Measurements from ENCODE around the gene ZNF473.
"Not testable (repeated sequence)": the region's sequence is repeated elsewhere in the genome, so short reads cannot be mapped to it uniquely, and the experiment has no call there.

The ZNF473 gene

GRCh38 chr19:50047671-50048070, 21.9 kb downstream of the ZNF473 start:
- DNase-seq = no peak

DNA sequence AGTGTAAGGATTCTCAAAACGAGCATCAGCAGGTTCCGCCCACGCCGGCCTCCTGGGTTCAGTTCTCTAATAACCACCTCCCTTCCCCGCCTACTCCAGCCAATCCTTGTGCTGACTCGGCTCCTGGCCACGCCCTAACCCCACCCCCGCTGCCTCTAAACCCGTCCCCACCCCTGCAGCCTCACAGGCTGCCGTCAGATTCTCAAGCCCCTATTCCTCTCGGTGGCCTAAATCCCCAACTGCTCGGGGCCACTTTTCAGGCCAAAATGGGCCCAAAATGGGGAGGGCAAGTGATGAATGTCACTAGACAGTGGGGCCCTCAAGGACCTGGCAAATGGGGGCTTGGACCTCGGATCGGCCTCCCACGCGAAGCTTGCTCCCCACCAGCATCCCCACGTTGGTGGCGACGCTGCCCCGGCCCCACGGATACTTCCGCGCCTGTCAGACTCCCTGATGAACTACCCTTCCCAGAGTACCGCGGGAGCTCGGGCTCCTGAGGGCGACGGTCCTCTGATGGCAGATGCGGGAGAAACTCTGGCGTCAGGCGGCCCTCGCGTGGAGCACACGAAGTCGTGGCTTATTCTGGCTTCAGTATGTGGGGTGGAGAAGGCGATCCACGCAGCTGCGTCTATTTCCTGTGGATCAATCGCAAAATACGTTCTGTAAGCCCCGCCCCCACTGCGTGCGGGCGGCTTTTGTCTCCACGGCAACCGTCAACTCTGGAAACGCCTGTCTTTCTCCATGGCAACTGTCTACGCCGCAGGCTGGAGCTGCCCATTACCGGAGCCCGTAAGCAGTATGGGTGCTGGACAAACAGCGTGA, 24.8 kb downstream of the ZNF473 start:
- DNase-seq = peak; percentile 16 to 97 (median 82)

DNA sequence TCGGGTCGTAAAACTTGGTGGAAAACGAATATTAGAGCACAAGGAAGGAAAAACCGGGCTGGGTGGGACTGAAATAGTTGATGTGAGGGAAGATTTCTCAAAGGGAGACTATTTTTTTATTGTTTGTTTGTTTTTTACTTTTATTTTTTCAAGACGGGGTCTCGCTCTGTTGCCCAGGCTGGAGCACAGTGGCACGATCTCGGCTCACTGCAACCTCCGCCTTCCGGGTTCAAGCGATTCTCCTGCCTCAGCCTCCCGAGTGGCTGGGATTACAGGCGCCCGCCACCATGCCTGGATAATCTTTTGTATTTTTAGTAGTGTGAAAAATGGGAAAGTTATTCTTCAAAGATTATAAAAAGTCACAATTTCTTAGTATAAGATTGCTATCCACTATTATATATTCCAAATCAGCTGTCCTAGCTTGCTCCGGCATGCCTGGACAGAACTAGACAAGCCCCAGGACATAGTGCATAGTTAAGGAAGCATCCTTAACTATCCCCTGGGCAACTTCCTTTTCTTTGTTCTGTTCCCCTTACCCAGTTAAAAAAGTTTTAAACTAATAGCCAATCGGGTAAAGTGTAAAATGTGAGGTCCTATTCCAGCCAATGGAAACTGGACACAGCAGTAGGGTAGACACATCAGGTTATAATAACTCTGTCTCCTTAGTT, 25.6 kb downstream of the ZNF473 start:
- DNase-seq = not testable (repeated sequence)

DNA sequence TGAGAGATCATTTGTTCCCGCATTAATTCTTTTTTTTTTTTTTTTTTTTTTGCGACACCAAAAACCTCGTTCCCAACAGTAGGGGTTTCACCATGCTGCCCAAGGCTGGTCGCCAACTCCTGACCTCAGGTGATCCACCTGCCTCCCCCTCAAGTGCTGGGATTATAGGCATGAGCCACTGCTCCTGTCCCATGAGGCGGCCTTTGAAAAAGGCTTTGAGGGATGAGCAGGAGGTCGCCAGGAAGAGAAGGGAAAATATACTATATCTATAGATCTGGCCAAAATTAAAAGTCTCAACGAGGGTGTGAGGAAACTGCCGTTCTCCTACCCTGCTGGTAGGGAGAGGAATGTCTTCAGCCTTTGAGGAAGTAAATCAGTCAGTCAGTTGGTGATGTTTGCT, 26.2 kb downstream of the ZNF473 start:
- no peak for DNase-seq

- DNase-seq = no peak
These were observed 27.3 kb downstream of the ZNF473 start for GRCh38 chr19:50053119-50053518.

DNA sequence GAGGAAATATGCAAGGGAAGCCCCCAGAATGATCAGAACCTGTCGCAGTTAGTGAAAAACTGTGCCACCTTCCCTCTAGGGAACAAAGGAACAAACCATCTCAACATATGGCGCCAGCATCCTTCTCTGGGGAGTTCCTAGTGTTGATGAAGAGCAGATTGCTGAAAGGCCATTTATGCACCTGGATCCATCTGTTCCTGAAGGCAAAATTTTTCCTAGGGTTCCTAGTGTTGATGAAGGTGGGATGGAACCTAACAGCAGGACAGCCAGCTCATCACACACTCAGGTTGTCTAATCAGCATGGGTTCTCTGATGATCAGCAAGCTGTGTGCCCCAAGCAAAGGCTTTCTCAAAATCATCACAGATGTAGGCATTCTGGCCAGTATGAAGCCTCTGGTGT, 32.6 kb downstream of the ZNF473 start:
- DNase-seq = no peak

DNA sequence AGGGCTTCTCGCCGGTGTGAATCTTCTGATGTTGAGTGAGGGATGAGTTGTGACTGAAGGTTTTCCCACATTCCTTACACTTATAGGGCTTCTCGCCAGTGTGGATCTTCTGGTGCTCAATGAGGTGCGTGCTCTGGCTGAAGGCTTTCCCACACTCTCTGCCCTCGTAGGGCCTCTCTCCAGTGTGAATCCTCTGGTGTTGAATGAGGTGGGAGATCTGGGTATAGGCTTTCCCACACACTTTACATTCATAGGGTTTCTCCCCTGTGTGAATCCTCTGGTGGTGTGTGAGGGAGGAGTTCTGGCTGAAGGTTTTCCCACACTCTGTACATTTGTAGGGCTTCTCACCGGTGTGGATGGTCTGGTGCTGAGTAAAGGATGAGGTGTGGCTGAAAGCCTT, 33.2 kb downstream of the ZNF473 start:
- no peak for DNase-seq

- no peak for DNase-seq
These were observed 34.3 kb downstream of the ZNF473 start for GRCh38 chr19:50060107-50060506.

GRCh38 chr19:50061650-50062049, 35.8 kb downstream of the ZNF473 start:
- DNase-seq = no peak

DNA sequence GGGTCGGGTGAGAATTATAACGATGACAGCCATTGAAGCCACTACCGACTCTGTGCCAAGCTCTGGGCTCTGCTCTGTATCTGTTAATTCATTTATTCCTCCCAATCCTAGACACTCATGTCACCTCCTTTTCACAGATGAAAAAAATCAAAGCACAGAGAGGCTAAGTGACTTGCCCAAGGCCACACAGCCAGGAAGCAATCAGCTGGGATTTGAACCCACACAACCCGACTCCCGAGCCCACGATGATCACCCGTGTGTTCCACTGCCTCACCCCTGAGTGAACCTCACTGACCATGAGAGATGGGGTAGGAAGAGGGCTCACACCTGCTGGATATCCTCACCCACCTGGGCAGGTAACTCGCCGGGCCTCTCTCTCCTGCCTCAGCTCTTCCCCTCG, 40.1 kb downstream of the ZNF473 start:
- no peak for DNase-seq

- no peak for DNase-seq
These were observed 41.8 kb downstream of the ZNF473 start for GRCh38 chr19:50067575-50067974.

DNA sequence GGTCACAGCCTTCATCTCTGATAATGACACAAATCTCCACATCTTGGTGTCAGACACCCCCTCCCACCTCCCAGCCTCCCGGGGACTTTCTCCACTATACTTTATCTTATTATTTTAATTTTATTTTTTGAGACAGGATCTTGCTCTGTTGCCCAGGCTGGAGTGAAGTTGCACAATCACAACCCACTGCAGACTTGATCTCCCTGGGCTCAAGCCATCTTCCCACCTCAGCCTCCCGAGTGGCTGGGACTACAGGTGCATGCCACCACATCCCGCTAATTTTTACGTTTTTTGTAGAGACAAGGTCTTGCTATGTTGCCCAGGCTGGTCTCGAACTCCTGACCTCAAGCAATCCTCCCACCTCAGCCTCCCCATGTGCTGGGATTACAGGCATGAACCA, 42.6 kb downstream of the ZNF473 start:
- DNase-seq = not testable (repeated sequence)

DNA sequence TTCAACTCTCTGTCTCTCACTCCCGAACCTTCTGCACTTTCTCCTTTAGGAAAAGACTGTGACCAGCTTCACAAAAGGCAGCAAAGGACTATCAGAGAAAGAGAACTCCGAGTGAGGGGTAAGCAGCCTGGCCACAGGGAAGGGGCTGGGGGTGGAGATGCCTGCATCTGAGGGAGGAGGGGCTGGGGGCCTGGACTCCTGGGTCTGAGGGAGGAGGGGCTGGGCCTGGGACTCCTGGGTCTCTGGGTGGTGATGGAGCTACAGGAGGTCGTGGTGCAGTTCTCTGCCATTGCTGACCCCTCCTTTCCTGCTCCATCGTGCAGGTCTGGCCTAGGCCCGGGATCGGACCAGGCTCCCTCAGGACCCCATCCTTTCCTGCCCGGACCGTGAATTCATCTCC, 49.3 kb downstream of the ZNF473 start:
- DNase-seq = not testable (repeated sequence)

DNA sequence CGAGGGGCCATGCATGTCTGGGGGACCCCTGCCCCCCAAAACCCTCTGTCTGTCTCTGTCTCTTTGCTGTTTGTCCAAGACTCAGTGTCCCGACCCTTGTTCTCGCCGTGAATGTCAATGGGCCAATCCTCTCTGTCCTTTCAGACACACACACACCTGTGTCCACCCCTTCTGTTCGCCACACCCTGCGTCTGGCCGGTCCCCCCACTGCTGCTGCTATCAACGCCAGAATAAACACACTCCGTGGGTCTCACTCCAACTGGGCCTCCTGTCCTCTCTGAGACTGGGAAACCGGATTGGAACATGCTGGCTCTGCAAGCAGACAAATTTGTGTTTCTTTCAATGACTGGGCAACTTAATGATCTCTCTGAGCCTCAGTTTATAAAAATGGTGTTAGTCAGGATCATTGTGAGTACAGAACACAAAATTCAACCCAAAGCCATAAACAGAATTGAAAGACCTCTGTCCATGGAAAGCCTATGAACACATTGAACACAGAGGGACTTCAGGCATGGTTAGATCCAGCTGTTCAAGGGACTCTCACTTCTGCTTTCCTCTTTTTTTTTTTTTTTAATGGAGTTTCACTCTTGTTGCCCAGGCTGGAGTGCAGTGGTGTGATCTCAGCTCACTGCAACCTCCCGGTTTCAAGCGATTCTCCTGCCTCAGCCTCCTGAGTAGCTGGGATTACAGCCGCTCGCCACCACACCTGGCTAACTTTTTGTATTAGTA, 50.0 kb downstream of the ZNF473 start:
- DNase-seq = not testable (repeated sequence)

DNA sequence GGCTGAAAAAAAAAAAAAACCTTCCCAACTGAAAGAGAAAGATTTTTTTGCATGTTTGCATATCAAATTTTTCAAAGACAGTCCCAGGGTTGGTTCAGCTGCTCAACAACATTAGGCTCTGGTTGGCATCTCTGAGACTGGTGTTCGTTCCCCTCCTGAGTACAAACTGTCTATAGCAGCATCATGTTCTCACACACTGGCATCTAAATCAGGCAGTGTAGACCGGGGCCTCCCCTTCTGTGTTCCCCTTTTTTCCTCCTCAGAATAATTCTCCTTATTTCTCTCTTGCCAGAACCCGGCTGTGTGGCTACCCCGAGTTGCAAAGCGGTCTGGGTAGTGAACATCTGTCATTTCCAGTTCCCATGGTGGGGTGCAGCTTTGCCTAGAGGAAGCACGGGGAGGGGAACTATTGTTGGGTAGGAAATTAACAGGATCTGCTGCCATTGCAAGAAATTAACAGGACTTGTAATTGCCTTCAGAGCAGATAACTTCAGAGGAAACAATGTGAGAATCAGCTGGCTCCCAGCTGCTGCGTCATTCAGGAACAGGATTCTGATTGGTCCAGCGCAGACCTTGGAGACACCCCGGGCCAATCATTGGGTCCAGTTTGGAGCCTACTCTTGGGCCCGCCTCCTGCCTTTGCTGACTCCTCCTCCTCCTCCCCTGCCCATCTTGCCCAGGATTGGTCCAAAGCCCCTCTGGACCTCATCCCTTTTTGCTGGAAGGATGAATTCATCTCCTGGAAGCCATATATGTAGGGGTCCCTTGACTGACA, 51.0 kb downstream of the ZNF473 start:
- DNase-seq = not testable (repeated sequence)

GRCh38 chr19:50079014-50079413, 53.2 kb downstream of the ZNF473 start:
- not testable (repeated sequence) for DNase-seq

- DNase-seq = not testable (repeated sequence)
These were observed 58.6 kb downstream of the ZNF473 start for GRCh38 chr19:50084440-50084839.

GRCh38 chr19:50087153-50087552, 61.3 kb downstream of the ZNF473 start:
- not testable (repeated sequence) for DNase-seq

DNA sequence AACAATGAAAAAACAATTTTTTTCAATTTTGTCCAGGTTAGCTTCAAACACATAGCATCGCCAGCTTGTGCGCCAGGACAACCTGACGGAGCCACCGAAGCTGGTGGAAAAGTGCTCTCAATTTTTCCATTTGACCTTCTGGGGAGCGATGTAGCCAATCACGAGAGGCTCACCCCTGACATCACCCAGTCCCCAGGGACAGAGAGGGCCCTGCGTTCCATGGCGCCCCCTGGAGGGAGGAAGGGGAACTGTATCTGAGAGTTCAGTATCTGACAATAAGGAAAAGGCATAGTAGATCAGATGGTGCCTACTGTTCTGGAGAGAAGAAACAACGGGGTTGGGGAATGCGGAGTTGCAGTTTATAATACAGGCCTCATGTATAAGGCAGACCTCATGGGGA, 64.9 kb downstream of the ZNF473 start:
- DNase-seq = not testable (repeated sequence)

- DNase-seq = not testable (repeated sequence)
These were observed 66.0 kb downstream of the ZNF473 start for GRCh38 chr19:50091786-50092185.

GRCh38 chr19:50092597-50092996, 66.8 kb downstream of the ZNF473 start:
- DNase-seq = not testable (repeated sequence)
